T-helper 1 cell treated with Interleukin-12 subunit alpha and Interleukin-12 subunit beta and Interleukin-4 antibody, amounts not matched to agents 30 ng/mL and 1 ng/mL, for 36 hours (primary cell): ENCODE data around the gene MAP3K20. TPM values are rescaled to one million over a fixed set of nuclear protein-coding genes. Genes with fewer than 3 reads are reported as not detected.
"Not testable (repeated sequence)": the region's sequence is repeated elsewhere in the genome, so short reads cannot be mapped to it uniquely, and the experiment has no call there.

ENCODE experiments used
- intact Hi-C: fragments of 100-400 bp; cut with micrococcal nuclease; formaldehyde crosslinking; loops from one replicate; pipeline ENCODE4 v1.15.1; 2024
- total RNA-seq: library from RNA; stranded (reverse); gene quantifications from 2 replicates; pipeline ENCODE4 v1.2.3, GENCODE V29; 2022

The MAP3K20 gene
- total RNA-seq, 1 donor from 2014 or later = 16.8 TPM

GRCh38 chr2:173262356-173262755 lies 186.7 kb downstream of the MAP3K20 start:
- intact Hi-C loops = not testable (repeated sequence)

GRCh38 chr2:173264151-173264550 lies 188.5 kb downstream of the MAP3K20 start:
- intact Hi-C loops = no loop called here

GRCh38 chr2:173264603-173265366 lies 189.1 kb downstream of the MAP3K20 start:
- intact Hi-C loops = loop anchor here (1.0 kb wide), 1 partner anchor 90 kb away; the partner anchor contains the start of gene CDCA7

GRCh38 chr2:173271135-173271534 lies 195.5 kb downstream of the MAP3K20 start:
- intact Hi-C loops = no loop called here

GRCh38 chr2:173271825-173272224 lies 196.2 kb downstream of the MAP3K20 start:
- intact Hi-C loops = no loop called here

- intact Hi-C loops = no loop called here
Observed at GRCh38 chr2:173272849-173273248, 197.2 kb downstream of the MAP3K20 start.

GRCh38 chr2:173278794-173279526 lies 203.3 kb downstream of the MAP3K20 start:
- intact Hi-C loops = no loop called here

- intact Hi-C loops = no loop called here
Observed at GRCh38 chr2:173279527-173279868, 203.9 kb downstream of the MAP3K20 start.

- intact Hi-C loops = no loop called here
Observed at GRCh38 chr2:173280853-173281252, 205.2 kb downstream of the MAP3K20 start.

- intact Hi-C loops = not testable (repeated sequence)
Observed at GRCh38 chr2:173281898-173282297, 206.3 kb downstream of the MAP3K20 start.

- intact Hi-C loops = no loop called here
Observed at GRCh38 chr2:173282795-173283545, 207.3 kb downstream of the MAP3K20 start.

- intact Hi-C loops = loop anchor here (5.0 kb wide), 1 partner anchor 71 kb away; no protein-coding TSS in a partner anchor
Observed at GRCh38 chr2:173286153-173286809, 210.6 kb downstream of the MAP3K20 start.

GRCh38 chr2:173287594-173287993 lies 211.9 kb downstream of the MAP3K20 start:
- intact Hi-C loops = loop anchor here (5.0 kb wide), 1 partner anchor 70 kb away; no protein-coding TSS in a partner anchor

GRCh38 chr2:173288561-173288960 lies 212.9 kb downstream of the MAP3K20 start:
- intact Hi-C loops = loop anchor here (5.0 kb wide), 1 partner anchor 69 kb away; no protein-coding TSS in a partner anchor

- intact Hi-C loops = no loop called here
Observed at GRCh38 chr2:173290046-173290445, 214.4 kb downstream of the MAP3K20 start.

- intact Hi-C loops = no loop called here
Observed at GRCh38 chr2:173290518-173290917, 214.9 kb downstream of the MAP3K20 start.

GRCh38 chr2:173291412-173291811 lies 215.8 kb downstream of the MAP3K20 start:
- intact Hi-C loops = no loop called here

GRCh38 chr2:173296235-173296634 lies 220.6 kb downstream of the MAP3K20 start:
- intact Hi-C loops = no loop called here

- intact Hi-C loops = no loop called here
Observed at GRCh38 chr2:173298536-173299097, 223.0 kb downstream of the MAP3K20 start.

- intact Hi-C loops = no loop called here
Observed at GRCh38 chr2:173299764-173300163, 224.1 kb downstream of the MAP3K20 start.

GRCh38 chr2:173300458-173300857 lies 224.8 kb downstream of the MAP3K20 start:
- intact Hi-C loops = no loop called here
